NK-92 (cell line): ENCODE results near the gene ZKSCAN1.

Experiments used
- DNase-seq: peaks from one replicate; lab custom pipeline; 2025; ENCODE audit not compliant: unreplicated experiment; lab: John Stamatoyannopoulos, UW

ZKSCAN1 gene

DNA sequence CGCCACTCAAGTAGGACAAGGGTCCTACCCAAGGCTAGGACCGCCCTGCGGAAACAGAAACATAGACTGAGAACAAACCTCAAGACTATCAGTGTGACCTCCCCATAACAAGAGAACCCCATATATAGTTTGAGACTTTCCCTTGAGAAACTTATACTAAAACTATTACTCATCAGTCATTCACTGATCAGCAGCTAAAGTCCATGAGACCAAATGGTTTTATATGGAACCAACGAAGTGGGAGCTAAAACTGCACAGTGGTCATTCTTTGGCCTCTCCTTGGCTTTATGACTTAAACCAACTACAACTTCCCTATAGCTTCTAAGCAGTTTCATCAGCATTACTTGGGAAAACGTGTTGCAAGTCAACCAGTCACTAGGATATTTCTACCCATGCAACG lies 20.5 kb downstream of the ZKSCAN1 start:
- no peak for DNase-seq

GRCh38 chr7:100038326-100038725 lies 22.9 kb downstream of the ZKSCAN1 start:
- no peak for DNase-seq

GRCh38 chr7:100040575-100040974 lies 25.2 kb downstream of the ZKSCAN1 start:
- DNase-seq, result no peak

- no peak for DNase-seq
Observed at GRCh38 chr7:100044718-100045117, 29.3 kb downstream of the ZKSCAN1 start.

DNA sequence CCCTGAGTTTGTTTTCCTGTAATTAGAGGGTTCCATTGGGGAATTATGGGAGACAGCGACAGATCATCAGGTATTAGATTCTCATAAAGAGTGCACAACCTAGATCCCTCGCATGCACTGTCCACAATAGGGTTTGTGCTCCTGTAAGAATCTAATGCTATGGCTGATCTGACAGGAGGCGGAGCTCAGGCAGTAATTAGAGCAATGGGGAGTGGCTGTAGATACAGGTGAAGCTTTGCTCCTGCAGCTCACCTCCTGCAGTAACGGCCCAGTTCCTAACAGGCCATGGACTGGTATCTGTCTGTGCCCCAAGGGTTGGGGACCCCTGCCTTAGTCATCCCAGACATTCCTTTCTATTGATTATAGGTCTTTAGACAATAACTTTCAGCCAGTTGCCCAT lies 33.3 kb downstream of the ZKSCAN1 start:
- no peak for DNase-seq

GRCh38 chr7:100049441-100050291 lies 34.3 kb downstream of the ZKSCAN1 start, which contains the start of gene ZSCAN21:
ZSCAN21 (plus strand) TSS chr7:100049774; CDS start chr7:100057007, 7,233 bp downstream.
- DNase-seq, result no peak

DNA sequence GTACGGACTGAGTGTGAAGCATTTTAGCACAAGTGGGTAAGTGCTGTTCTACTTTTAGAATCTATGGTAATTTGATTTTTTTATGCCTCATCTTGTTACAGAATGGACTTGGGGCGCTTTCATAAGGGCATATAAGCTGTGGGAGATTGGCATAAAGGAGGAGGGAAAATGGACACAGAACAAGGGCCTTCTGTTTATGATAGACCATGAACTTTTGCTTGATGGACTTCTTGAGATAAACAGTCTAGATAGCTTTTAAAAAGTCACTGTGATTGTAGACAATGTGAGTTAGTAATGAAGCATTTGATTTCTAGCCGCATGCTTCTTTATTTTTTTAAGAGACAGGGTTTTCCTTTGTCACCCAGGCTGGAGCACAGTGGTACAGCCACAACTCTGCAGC lies 36.2 kb downstream of the ZKSCAN1 start:
- no peak for DNase-seq

- no peak for DNase-seq
Observed at GRCh38 chr7:100053215-100053614, 37.8 kb downstream of the ZKSCAN1 start.

DNA sequence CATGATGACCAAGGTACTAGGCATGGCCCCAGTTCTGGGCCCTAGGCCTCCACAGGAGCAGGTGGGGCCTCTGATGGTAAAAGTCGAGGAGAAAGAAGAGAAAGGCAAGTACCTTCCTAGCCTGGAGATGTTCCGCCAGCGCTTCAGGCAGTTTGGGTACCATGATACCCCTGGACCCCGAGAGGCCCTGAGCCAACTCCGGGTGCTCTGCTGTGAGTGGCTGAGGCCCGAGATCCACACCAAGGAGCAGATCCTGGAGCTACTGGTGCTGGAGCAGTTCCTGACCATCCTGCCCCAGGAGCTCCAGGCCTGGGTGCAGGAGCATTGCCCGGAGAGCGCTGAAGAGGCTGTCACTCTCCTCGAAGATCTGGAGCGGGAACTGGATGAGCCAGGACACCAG lies 41.6 kb downstream of the ZKSCAN1 start:
- no peak for DNase-seq

DNA sequence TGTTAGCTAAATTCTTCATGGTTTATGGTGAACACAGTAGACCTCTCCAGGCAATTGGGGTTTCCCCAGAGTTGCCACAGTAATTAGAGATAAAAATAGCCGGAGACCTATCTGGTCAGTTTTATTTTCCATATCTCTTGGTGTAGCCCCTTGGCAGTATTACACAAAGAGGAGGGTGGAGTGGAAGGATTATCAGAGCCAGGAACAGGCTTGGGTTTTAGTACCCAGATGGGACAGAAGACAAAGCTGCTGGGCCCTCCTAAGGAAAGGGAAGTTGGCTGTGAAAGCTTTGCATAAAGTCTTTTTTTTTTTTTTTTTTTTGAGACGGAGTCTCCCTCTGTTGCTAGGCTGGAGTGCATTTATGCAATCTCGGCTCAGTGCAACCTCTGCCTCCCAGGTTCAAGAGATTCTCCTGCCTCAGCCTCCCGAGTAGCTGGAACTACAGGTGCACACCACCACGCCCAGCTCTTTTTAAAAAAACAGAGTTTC lies 43.9 kb downstream of the ZKSCAN1 start:
- no peak for DNase-seq

DNA sequence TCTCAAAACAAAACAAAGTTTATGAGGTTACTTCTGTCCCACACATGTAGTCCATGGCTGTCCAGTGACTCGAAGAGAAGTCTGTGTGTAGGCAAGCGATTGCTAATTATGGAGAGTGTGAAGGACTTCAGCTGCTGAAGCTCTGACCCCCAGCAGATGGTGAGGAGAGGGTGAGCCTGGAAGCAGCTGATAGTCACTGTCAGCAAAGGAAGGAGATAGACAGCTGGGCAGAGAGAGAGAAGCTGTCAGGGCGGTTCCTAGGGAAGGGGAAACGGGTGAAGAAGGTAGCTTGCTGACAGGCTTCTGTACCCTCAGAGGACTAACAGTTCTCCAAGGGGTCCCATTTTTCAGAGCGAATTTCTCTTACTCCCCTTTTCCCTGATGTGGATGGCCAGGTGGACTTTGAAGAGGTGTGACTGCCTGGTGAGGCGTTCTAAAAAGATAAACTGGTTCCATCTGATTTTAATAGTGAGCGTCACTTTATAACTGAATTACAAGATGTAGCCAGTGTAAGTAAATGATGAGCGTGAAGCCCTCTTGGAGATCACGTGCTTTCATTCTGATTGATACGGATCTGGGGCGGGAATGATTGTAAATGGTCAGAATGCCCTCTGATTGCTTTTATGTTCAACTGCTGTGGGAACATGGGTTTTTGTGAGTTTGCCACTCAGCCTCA lies 46.3 kb downstream of the ZKSCAN1 start:
- no peak for DNase-seq

GRCh38 chr7:100063376-100063775 lies 48.0 kb downstream of the ZKSCAN1 start:
- no peak for DNase-seq

- DNase-seq, result no peak
Observed at GRCh38 chr7:100064162-100064561, 48.8 kb downstream of the ZKSCAN1 start.

DNA sequence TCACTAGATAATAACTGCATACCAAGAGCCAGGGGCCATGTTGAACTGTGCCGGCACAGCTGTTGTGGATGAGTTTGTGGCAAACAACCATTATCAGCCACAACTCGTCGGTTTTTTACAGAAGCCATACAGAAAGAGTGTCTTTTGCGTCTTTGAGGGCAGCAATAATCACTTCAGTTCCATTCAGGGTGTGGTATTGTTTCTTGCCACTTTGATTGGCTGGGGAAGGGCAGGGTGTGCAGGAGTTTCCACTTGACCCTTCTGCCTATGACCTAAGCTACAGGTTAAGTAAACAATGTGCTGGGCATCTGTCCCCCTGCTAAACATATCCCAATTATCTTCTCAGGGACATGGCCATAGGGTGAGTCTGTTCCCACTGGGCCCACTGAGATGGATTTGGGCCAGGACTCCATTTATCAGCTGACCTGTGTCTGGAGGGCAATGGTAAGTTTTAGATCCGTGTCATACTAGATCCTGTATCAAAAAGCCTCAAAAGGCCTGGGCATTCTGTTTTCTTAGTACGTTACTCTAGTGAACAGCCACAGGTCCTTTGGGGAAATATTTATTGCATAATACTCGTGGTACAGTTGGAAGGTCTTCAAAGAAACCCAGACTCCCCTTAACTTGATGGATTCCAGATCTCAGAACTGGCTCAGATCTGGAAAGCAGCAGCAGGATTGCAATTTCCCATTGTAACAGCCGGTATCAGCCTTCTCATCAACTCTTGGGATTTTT lies 50.2 kb downstream of the ZKSCAN1 start:
- no peak for DNase-seq

- no peak for DNase-seq
Observed at GRCh38 chr7:100066953-100067352, 51.6 kb downstream of the ZKSCAN1 start.

DNA sequence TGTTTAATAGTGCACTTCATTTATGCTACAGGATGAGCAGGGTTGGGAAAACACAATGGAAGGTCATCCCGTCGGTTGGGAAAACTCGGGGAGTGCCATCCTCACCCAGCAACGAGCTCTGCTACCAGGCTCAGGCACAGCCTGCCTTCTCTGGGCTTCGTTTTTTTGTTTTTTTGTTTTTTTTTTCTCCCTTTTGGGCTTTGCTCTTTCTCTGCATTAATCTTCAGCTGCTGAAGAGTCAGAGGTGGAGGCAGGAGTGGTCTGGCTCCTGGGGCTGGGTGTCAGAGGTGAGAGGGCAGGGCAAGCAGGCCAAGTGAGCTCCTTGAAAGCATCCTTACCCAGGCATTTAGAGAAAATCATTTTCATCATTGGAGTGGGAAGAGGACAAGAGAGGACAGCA lies 54.6 kb downstream of the ZKSCAN1 start:
- no peak for DNase-seq

DNA sequence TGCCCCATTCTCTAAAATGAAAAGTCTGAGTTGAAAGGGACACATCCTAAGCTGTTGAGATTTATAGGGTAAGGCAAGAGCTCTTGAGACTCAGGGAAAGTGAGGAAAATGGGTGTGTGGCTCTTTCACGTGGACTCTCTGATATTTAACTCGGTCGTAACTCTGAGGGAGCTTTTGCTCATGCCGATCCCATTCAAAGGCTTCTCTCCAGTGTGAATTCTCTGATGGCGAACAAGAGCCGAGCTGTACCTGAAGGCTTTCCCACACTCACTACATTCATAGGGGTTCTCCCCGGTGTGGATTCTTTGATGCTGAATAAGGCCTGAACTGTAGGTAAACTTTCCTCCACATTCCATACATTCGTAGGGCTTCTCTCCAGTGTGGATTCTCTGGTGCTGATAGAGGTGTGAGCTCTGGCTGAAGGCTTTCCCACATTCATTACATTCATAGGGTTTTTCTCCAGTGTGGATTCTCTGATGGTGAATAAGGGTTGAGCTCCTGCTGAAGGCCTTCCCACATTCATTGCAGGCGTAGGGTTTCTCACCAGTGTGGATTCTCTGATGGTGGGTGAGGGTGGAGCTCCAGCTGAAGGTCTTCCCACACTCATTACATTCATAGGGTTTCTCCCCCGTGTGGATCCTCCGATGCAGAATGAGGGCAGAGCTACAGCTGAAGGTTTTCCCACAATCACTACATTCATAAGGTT lies 55.8 kb downstream of the ZKSCAN1 start:
- no peak for DNase-seq

GRCh38 chr7:100072462-100072861 lies 57.1 kb downstream of the ZKSCAN1 start:
- DNase-seq, result no peak

GRCh38 chr7:100074841-100075240 lies 59.4 kb downstream of the ZKSCAN1 start:
- DNase-seq, result no peak

GRCh38 chr7:100075418-100075817 lies 60.0 kb downstream of the ZKSCAN1 start:
- no peak for DNase-seq

DNA sequence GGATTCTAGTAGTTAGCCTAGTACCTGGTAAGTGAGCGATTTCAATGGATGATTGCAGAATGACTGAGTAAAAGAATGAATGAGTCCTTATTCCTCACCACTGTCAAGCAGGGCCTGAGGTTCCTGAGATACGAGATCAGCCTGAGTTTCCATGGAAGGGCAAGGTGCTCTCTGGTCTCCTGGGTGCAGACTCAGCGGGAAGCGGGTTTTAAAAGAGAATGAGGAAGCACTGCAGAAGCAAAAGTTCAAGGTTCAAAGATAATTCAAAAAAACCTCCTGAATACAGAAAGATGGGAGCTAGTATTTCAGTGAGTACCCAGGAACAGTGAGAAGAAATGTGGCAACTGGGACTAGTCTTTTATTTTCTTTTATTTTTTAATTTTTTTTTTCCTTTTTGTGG lies 61.8 kb downstream of the ZKSCAN1 start:
- DNase-seq, result no peak
